HG03039 (cell line): Measurements from ENCODE around the gene ARHGAP29.

Experiments used
- ATAC-seq: cut with Tn5 transposase; IDR thresholded peaks from one replicate; pipeline ENCODE4 v1.9.1; 2021; ENCODE audit warnings: mild to moderate bottlenecking, moderate library complexity; ENCODE audit not compliant: unreplicated experiment

ARHGAP29 gene

GRCh38 chr1:94126651-94127050, 110.7 kb downstream of the ARHGAP29 start:
- no peak for ATAC-seq

GRCh38 chr1:94125551-94126514, 111.6 kb downstream of the ARHGAP29 start:
- ATAC-seq, result no peak

GRCh38 chr1:94124538-94124937, 112.8 kb downstream of the ARHGAP29 start:
- no peak for ATAC-seq

GRCh38 chr1:94122201-94122970, 115.0 kb downstream of the ARHGAP29 start:
- ATAC-seq, result no peak
